H1 (cell line): ENCODE results near the gene RASGRP3. TPM values are rescaled to one million over a fixed set of nuclear protein-coding genes. Genes with fewer than 3 reads are reported as not detected.
A peak's percentile ranks its signal among the peaks of the same experiment; 100 is the strongest.

Source experiments
- CTCF ChIA-PET: fragments of 300-600 bp; sonication (Branson Sonifier 250); formaldehyde crosslinking; loops from one replicate; lab custom pipeline; 2021; ENCODE audit not compliant: partially characterized antibody; lab: Charles Lee
- POLR2A ChIA-PET: fragments of 300-600 bp; sonication (Branson Sonifier 250); formaldehyde crosslinking; loops from one replicate; lab custom pipeline; 2021; ENCODE audit warnings: inconsistent platforms; ENCODE audit not compliant: partially characterized antibody; lab: Charles Lee
- DNase-seq, 2 experiments: peaks; one replicate each; pipeline versions ENCODE4 v3.0.0 to v3.0.0-alpha.2; 2010 to 2022; ENCODE audit warnings: low spot score in 2 of 2, low read depth in 1 of 2, mixed read lengths in 1 of 2
- FAIRE-seq: peaks from 2 replicates; lab custom pipeline; 2011; peaks lifted over from hg19 to GRCh38; lab: Jason Lieb, UNC
- H2AFZ ChIP-seq: 2 replicates; pipeline ENCODE4 v1.8.1; 2012; ENCODE audit warnings: low read length, inconsistent platforms
- H2AK5ac ChIP-seq: 2 replicates; pipeline ENCODE4 v1.6.1; 2013; ENCODE audit warnings: low read depth, low read length
- H2BK120ac ChIP-seq: replicated peaks from 2 replicates; pipeline ENCODE3; 2013; ENCODE audit warnings: low read depth, low read length, inconsistent platforms
- H2BK12ac ChIP-seq: 2 replicates; pipeline ENCODE4 v1.6.1; 2013; ENCODE audit warnings: low read depth, low read length
- H2BK15ac ChIP-seq: 2 replicates; pipeline ENCODE4 v1.6.1; 2013; ENCODE audit warnings: low read length
- H2BK20ac ChIP-seq: 2 replicates; pipeline ENCODE4 v1.6.1; 2013; ENCODE audit warnings: low read length
- H2BK5ac ChIP-seq: 2 replicates; pipeline ENCODE4 v1.6.1; 2013; ENCODE audit warnings: low read depth, low read length
- H3K14ac ChIP-seq: 2 replicates; pipeline ENCODE4 v1.6.1; 2013; ENCODE audit warnings: inconsistent platforms; ENCODE audit not compliant: insufficient read length
- H3K18ac ChIP-seq: 2 replicates; pipeline ENCODE4 v1.6.1; 2013; ENCODE audit warnings: low read length; ENCODE audit errors: extremely low read depth
- H3K23ac ChIP-seq: 2 replicates; pipeline ENCODE4 v1.6.1; 2013; ENCODE audit warnings: inconsistent platforms; ENCODE audit not compliant: insufficient read length
- H3K23me2 ChIP-seq: 2 replicates; pipeline ENCODE4 v1.6.1; 2013; ENCODE audit warnings: low read depth, low read length
- H3K27ac ChIP-seq: 2 replicates; pipeline ENCODE4 v1.6.1; 2011; ENCODE audit warnings: low read depth, low read length, inconsistent platforms
- H3K27me3 ChIP-seq, 4 experiments: replicated peaks in 1 of 4; 1 replicate in 1 of 4; 2 replicates in 3 of 4; pipeline versions ENCODE4 v1.6.1 to v1.8.1; 2011 to 2013; ENCODE audit warnings: low read length in 3 of 4, mild to moderate bottlenecking in 3 of 4, inconsistent platforms in 2 of 4, mixed read lengths in 2 of 4, moderate library complexity in 1 of 4; ENCODE audit not compliant: control insufficient read depth in 3 of 4, insufficient read depth in 3 of 4; ENCODE audit errors: extremely low read depth in 1 of 4
- H3K36me3 ChIP-seq, 4 experiments: 2 replicates each; pipeline versions ENCODE4 v1.6.1 to v1.8.1; 2011 to 2013; ENCODE audit warnings: mild to moderate bottlenecking in 4 of 4, low read length in 3 of 4, moderate library complexity in 2 of 4, control low read depth in 1 of 4, inconsistent platforms in 1 of 4; ENCODE audit not compliant: insufficient read depth in 4 of 4, control insufficient read depth in 2 of 4
- H3K4ac ChIP-seq: replicated peaks from 2 replicates; pipeline ENCODE3; 2013; ENCODE audit warnings: low read length, low read depth, mixed read lengths, inconsistent platforms; ENCODE audit not compliant: insufficient read length
- H3K4me1 ChIP-seq, 4 experiments: replicated peaks in 1 of 4; 1 replicate in 1 of 4; 2 replicates in 3 of 4; pipeline versions ENCODE4 v1.6.1 to v1.8.1; 2011 to 2013; ENCODE audit warnings: low read length in 3 of 4, inconsistent platforms in 2 of 4, mixed read lengths in 1 of 4; ENCODE audit not compliant: insufficient read depth in 4 of 4, control insufficient read depth in 3 of 4
- H3K4me2 ChIP-seq, 2 experiments: 2 replicates each; pipeline versions ENCODE4 v1.6.1 to v1.8.1; 2011 to 2013; ENCODE audit warnings: low read depth in 2 of 2, low read length in 2 of 2, control low read depth in 1 of 2, inconsistent platforms in 1 of 2, mild to moderate bottlenecking in 1 of 2; ENCODE audit not compliant: insufficient read depth in 1 of 2
- H3K4me3 ChIP-seq, 4 experiments: fragments of 200-600, 300-600 bp in 1 of 4; sonication (generic), shearing (Covaris generic), sonication (Bioruptor Twin) in 1 of 4; 2 replicates each; pipeline versions ENCODE4 v1.5.1 to v1.8.1; 2011 to 2016; ENCODE audit warnings: low read length in 4 of 4, low read depth in 3 of 4, control low read depth in 2 of 4, inconsistent platforms in 2 of 4, mild to moderate bottlenecking in 2 of 4, mixed read lengths in 1 of 4, moderate library complexity in 1 of 4; ENCODE audit not compliant: insufficient read depth in 2 of 4; ENCODE audit errors: extremely low read depth in 1 of 4
- H3K56ac ChIP-seq: replicated peaks from 2 replicates; pipeline ENCODE3; 2013; ENCODE audit warnings: low read depth, mild to moderate bottlenecking, mixed read lengths, low read length, inconsistent platforms; ENCODE audit not compliant: insufficient read length
- H3K79me1 ChIP-seq: 2 replicates; pipeline ENCODE4 v1.6.1; 2013; ENCODE audit warnings: low read depth, low read length, control low read depth
- H3K79me2 ChIP-seq, 2 experiments: 2 replicates each; pipeline versions ENCODE4 v1.6.1 to v1.8.1; 2012 to 2013; ENCODE audit warnings: low read length in 2 of 2, mild to moderate bottlenecking in 2 of 2, inconsistent platforms in 1 of 2; ENCODE audit not compliant: insufficient read depth in 2 of 2, control insufficient read depth in 1 of 2
- H3K9ac ChIP-seq, 4 experiments: replicated peaks in 1 of 4; 1 replicate in 1 of 4; 2 replicates in 3 of 4; pipeline versions ENCODE4 v1.6.1 to v1.8.1; 2011 to 2013; ENCODE audit warnings: low read depth in 3 of 4, low read length in 3 of 4, control low read depth in 2 of 4, mild to moderate bottlenecking in 2 of 4, moderate library complexity in 2 of 4, inconsistent platforms in 1 of 4; ENCODE audit errors: extremely low read depth in 1 of 4
- H3K9me3 ChIP-seq, 2 experiments: 2 replicates each; pipeline versions ENCODE4 v1.6.1 to v1.8.1; 2012 to 2013; ENCODE audit warnings: mild to moderate bottlenecking in 2 of 2, moderate library complexity in 2 of 2, control low read depth in 1 of 2, inconsistent platforms in 1 of 2, low read depth in 1 of 2, low read length in 1 of 2, mixed read lengths in 1 of 2; ENCODE audit not compliant: insufficient read depth in 2 of 2
- H4K20me1 ChIP-seq, 2 experiments: replicated peaks in 1 of 2; 2 replicates each; pipeline versions ENCODE3 to v1.8.1; 2011 to 2013; ENCODE audit warnings: inconsistent platforms in 2 of 2, low read length in 2 of 2, mild to moderate bottlenecking in 1 of 2; ENCODE audit not compliant: insufficient read depth in 2 of 2, control insufficient read depth in 1 of 2
- H4K5ac ChIP-seq: 2 replicates; pipeline ENCODE4 v1.6.1; 2013; ENCODE audit warnings: low read length, low read depth, mixed read lengths, inconsistent platforms; ENCODE audit not compliant: insufficient read length
- H4K8ac ChIP-seq: 2 replicates; pipeline ENCODE4 v1.8.0; 2013; ENCODE audit warnings: mild to moderate bottlenecking, moderate library complexity, low read length, inconsistent platforms; ENCODE audit not compliant: insufficient read depth; ENCODE audit errors: extremely low read depth
- H4K91ac ChIP-seq: replicated peaks from 2 replicates; pipeline ENCODE3; 2013; ENCODE audit warnings: low read length, mixed read lengths, inconsistent platforms; ENCODE audit not compliant: insufficient read length
- ASH2L ChIP-seq: fragments of 200-600, 300-600 bp; sonication (generic); IDR thresholded peaks from one replicate; pipeline ENCODE4 v1.7.1; 2017; ENCODE audit warnings: low read length
- EZH2 ChIP-seq: fragments of 200-600 bp; sonication (generic); IDR thresholded peaks from 2 replicates; pipeline ENCODE4 v1.7.1; 2012; ENCODE audit warnings: low read depth, mild to moderate bottlenecking, moderate library complexity, low read length, inconsistent platforms; ENCODE audit not compliant: severe bottlenecking
- PHF8 ChIP-seq: fragments of 200-600 bp; sonication (generic); conservative IDR thresholded peaks from 2 replicates; pipeline ENCODE4 v1.7.1; 2012; ENCODE audit warnings: low read depth, mild to moderate bottlenecking, inconsistent platforms, low read length, moderate library complexity
- POU5F1 ChIP-seq: IDR thresholded peaks from 2 replicates; pipeline ENCODE4 v1.6.1; 2011; ENCODE audit warnings: low read depth, mild to moderate bottlenecking, low read length, moderate library complexity
- SIX5 ChIP-seq: IDR thresholded peaks from 2 replicates; pipeline ENCODE4 v1.6.1; 2011; ENCODE audit warnings: mild to moderate bottlenecking, low read depth, low read length
- WGBS, 2 experiments: shearing (Covaris generic) in 1 of 2; methylation state at CpG; one replicate each; pipeline versions ENCODE4 v1.1.6 to v1.1.7; 2013 to 2015; ENCODE audit warnings: low lambda C conversion rate in 2 of 2, mixed read lengths in 2 of 2, inconsistent platforms in 1 of 2, low coverage in 1 of 2, missing lambda C conversion rate in 1 of 2; ENCODE audit not compliant: insufficient replicate concordance in 2 of 2, insufficient coverage in 1 of 2, insufficient read length in 1 of 2; ENCODE audit errors: extremely low coverage in 1 of 2, missing lambda C conversion rate in 1 of 2; 5-methylcytosine and 5-hydroxymethylcytosine counted together
- polyA plus RNA-seq, 7 experiments: library from polyadenylated mRNA; depleted of rRNA in 3 of 7; stranded (reverse) in 5 of 7; unstranded in 2 of 7; fragments of >200 nt in 5 of 7; fragments of 200-250 nt in 2 of 7; gene quantifications; 1 replicate in 5 of 7; 2 replicates in 1 of 7; 4 replicates in 1 of 7; pipeline versions ENCODE4 v1.2.1 to v1.2.3, GENCODE V29; 2011 to 2013; ENCODE audit warnings: missing spikeins in 2 of 7, mixed read lengths in 2 of 7
- total RNA-seq: library from RNA; stranded (reverse); fragmentation: NEBNext Ultra II Directional; extraction: Animal tissue kit (Norgen Biotek cat#: 25700); gene quantifications from 2 replicates; pipeline ENCODE4 v1.2.1, GENCODE V29; 2021
- TF ChIP-seq, protein P1 (sequence below), 3 experiments: IDR thresholded peaks; 1 replicate in 2 of 3; 2 replicates in 1 of 3; pipeline versions ENCODE4 v1.5.1 to v1.6.1; 2011; ENCODE audit warnings: low read length in 3 of 3, mild to moderate bottlenecking in 3 of 3, inconsistent platforms in 2 of 3, low read depth in 1 of 3, moderate library complexity in 1 of 3; ENCODE audit not compliant: insufficient read depth in 1 of 3; ENCODE audit errors: control extremely low read depth in 1 of 3

The RASGRP3 gene
- total and polyA plus RNA-seq, 2 of the 8 experiments (the other 6 are each of a cell fraction or from before 2014, with no cell fraction given): 0.06 TPM; not detected in 1

DNA sequence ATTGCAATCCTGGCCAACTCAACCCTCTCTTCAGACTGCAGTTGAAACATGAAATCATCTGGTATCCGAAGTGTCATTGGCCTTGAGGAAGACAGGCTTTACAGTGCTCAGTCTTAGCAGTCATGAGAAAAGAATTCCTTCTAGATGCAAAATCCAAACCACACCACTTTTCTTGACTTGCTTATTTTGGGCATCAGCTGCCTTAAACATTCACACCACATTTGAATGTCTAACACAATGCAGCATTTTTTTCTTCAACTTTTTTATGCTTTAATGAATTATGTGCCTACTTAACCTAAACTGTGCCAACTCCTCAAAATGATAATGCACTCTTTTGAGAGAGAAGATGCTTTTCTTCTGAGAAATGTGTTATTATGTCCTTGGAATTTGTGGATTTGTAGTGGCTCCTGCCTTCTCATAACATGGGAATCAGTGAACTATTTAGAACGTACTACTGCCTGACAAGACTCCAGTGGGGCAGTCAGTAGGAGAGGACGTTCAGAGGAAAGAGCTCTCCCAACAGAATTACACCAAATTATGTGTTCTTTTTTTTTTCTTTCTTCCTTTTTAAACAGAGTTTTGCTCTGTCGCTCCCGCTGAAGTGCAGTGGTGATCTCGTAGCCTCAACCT lies 125.9 kb downstream of the RASGRP3 start:
- Histone ChIP-seq H2BK20ac (peak overlapping the region; percentile 6), H3K56ac (no peak overlapping the region), H3K9ac (no peak overlapping the region; a peak in 1 of 7 replicates), H3K14ac (no peak overlapping the region), H3K79me1 (no peaks in the 10 kb centered on the region; the same call in 1 of the 2 replicates), H4K20me1 (no peaks in the 10 kb centered on the region), H3K27me3 (no peaks in the 10 kb centered on the region), H2BK15ac (0 out of 2 replicates have a peak overlapping the region, but pooled peaks have one; percentile 13)
- no peak for FAIRE-seq
- no peak for TF ChIP-seq PHF8
- no peak for TF ChIP-seq POU5F1
- no peak for TF ChIP-seq SIX5
- TF ChIP-seq EZH2: no peak
- TF ChIP-seq, protein P1, sequence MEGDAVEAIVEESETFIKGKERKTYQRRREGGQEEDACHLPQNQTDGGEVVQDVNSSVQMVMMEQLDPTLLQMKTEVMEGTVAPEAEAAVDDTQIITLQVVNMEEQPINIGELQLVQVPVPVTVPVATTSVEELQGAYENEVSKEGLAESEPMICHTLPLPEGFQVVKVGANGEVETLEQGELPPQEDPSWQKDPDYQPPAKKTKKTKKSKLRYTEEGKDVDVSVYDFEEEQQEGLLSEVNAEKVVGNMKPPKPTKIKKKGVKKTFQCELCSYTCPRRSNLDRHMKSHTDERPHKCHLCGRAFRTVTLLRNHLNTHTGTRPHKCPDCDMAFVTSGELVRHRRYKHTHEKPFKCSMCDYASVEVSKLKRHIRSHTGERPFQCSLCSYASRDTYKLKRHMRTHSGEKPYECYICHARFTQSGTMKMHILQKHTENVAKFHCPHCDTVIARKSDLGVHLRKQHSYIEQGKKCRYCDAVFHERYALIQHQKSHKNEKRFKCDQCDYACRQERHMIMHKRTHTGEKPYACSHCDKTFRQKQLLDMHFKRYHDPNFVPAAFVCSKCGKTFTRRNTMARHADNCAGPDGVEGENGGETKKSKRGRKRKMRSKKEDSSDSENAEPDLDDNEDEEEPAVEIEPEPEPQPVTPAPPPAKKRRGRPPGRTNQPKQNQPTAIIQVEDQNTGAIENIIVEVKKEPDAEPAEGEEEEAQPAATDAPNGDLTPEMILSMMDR (IDR thresholded peaks at IDR 0.05; ENCODE audit: control extremely low read depth in 1 of 3, insufficient read depth in 1 of 3, low read depth in 1 of 3, low read length in 3 of 3): no peak
- no peak for TF ChIP-seq ASH2L
- TF ChIP-seq, all 59 proteins: peak for 0
- H4K91ac ChIP-seq: peak overlapping the region; percentile 79
- peak overlapping the region; percentile 44 for H3K18ac ChIP-seq
- H4K8ac ChIP-seq: no peak overlapping the region
- DNase-seq: no peak
- peak overlapping the region; percentile 97 for H2BK12ac ChIP-seq
- peak overlapping the region in 1 of 2 experiments; percentile 22; a peak in 1 of 4 replicates for H3K4me2 ChIP-seq
- no peak overlapping the region for H3K4me3 ChIP-seq
- no peak overlapping the region for H3K27ac ChIP-seq
- H3K23ac ChIP-seq: no peak overlapping the region
- no peaks in the 10 kb centered on the region for H3K9me3 ChIP-seq
- H2BK5ac ChIP-seq: peak overlapping the region; percentile 55; the same call in 1 of the 2 replicates
- H3K4ac ChIP-seq: peak overlapping the region; percentile 13
- H2BK120ac ChIP-seq: no peak overlapping the region
- no peak overlapping the region for H2AFZ ChIP-seq
- H2AK5ac ChIP-seq: 0 out of 2 replicates have a peak overlapping the region, but pooled peaks have one; percentile 71
- ChIA-PET CTCF (interaction anchor here (0.6 to 1.7 kb wide), 2 partner anchors 19 to 200 kb away, joined by 4 read pairs; no protein-coding TSS in a partner anchor), POLR2A (no interaction called here)
- H4K5ac ChIP-seq: no peak overlapping the region
- H3K4me1 ChIP-seq: peaks cover 2 to 18% (median 16%) of the 10 kb centered on the region in 4 experiments
- peaks cover 10% of the 10 kb centered on the region for H3K23me2 ChIP-seq
- peaks cover 0 to 39% of the 10 kb centered on the region in 2 experiments; a peak in 2 of 4 replicates for H3K79me2 ChIP-seq
- no peaks in the 10 kb centered on the region; a peak in 1 of 8 replicates for H3K36me3 ChIP-seq
- 94% methylated on average over 6 of the region's 6 CpGs; no CpG with 5 or more reads in 1 of the 2 experiments for WGBS, 2 experiments
